Fibroblast of lung (primary cell): ENCODE results near the gene ITFG2. TPM values are rescaled to one million over a fixed set of nuclear protein-coding genes. Genes with fewer than 3 reads are reported as not detected.

Experiments
- DNase-seq, 2 donors: peaks; one replicate each; pipeline versions ENCODE4 v3.0.0 to v3.0.0-alpha.2; 2010; ENCODE audit warnings: low read depth in 2 of 2
- H2AFZ ChIP-seq: 2 replicates; pipeline ENCODE4 v1.5.1; 2012; ENCODE audit warnings: low read length, control low read depth, inconsistent platforms
- H3K27ac ChIP-seq: 2 replicates; pipeline ENCODE4 v1.5.1; 2011; ENCODE audit warnings: low read length, control low read depth; ENCODE audit not compliant: insufficient read depth
- H3K27me3 ChIP-seq: 2 replicates; pipeline ENCODE4 v1.5.1; 2011; ENCODE audit warnings: mild to moderate bottlenecking, low read length; ENCODE audit not compliant: control insufficient read depth, insufficient read depth
- H3K36me3 ChIP-seq: 2 replicates; pipeline ENCODE4 v1.5.1; 2011; ENCODE audit warnings: low read length; ENCODE audit not compliant: control insufficient read depth, insufficient read depth
- H3K4me1 ChIP-seq: 2 replicates; pipeline ENCODE4 v1.5.1; 2011; ENCODE audit warnings: low read length; ENCODE audit not compliant: control insufficient read depth, insufficient read depth; ENCODE audit errors: extremely low read depth
- H3K4me2 ChIP-seq: 2 replicates; pipeline ENCODE4 v1.5.1; 2011; ENCODE audit warnings: low read length, control low read depth; ENCODE audit not compliant: insufficient read depth; ENCODE audit errors: extremely low read depth
- H3K4me3 ChIP-seq, 4 experiments: fragments of 200-600 bp in 1 of 4; sonication (generic) in 1 of 4; replicated peaks in 1 of 4; 2 replicates each; pipeline ENCODE4 v1.5.1; 2011 to 2016; ENCODE audit warnings: low read length in 4 of 4, low read depth in 3 of 4, mild to moderate bottlenecking in 3 of 4, control low read depth in 2 of 4, inconsistent platforms in 1 of 4, mixed read lengths in 1 of 4; ENCODE audit not compliant: insufficient read depth in 1 of 4; ENCODE audit errors: control extremely low read depth in 1 of 4
- H3K79me2 ChIP-seq: 2 replicates; pipeline ENCODE4 v1.5.1; 2012; ENCODE audit warnings: mild to moderate bottlenecking, low read length, inconsistent platforms; ENCODE audit not compliant: control insufficient read depth, insufficient read depth
- H3K9ac ChIP-seq: 2 replicates; pipeline ENCODE4 v1.5.1; 2011; ENCODE audit warnings: mild to moderate bottlenecking, low read length, control low read depth; ENCODE audit not compliant: insufficient read depth
- H3K9me3 ChIP-seq: 2 replicates; pipeline ENCODE4 v1.5.1; 2012; ENCODE audit warnings: low read depth, low read length; ENCODE audit not compliant: control insufficient read depth, insufficient read depth
- H4K20me1 ChIP-seq: 2 replicates; pipeline ENCODE4 v1.5.1; 2011; ENCODE audit warnings: low read length; ENCODE audit not compliant: control insufficient read depth, insufficient read depth; ENCODE audit errors: extremely low read depth
- CTCF ChIP-seq, 2 donors: IDR thresholded peaks in 1 of 2; conservative IDR thresholded peaks in 1 of 2; 1 replicate in 1 of 2; 2 replicates in 1 of 2; pipeline ENCODE4 v1.5.1; 2011 to 2012; ENCODE audit warnings: low read length in 2 of 2, control low read depth in 1 of 2, inconsistent platforms in 1 of 2, low read depth in 1 of 2, mild to moderate bottlenecking in 1 of 2
- EZH2 ChIP-seq: IDR thresholded peaks from 2 replicates; pipeline ENCODE4 v1.5.1; 2012; ENCODE audit warnings: low read length, control low read depth, mild to moderate bottlenecking; ENCODE audit errors: missing control alignments
- polyA plus RNA-seq, 2 donors: library from polyadenylated mRNA; depleted of rRNA in 1 of 2; stranded (reverse) in 1 of 2; unstranded in 1 of 2; fragments of >200 nt; gene quantifications; 2 replicates each; pipeline ENCODE4 v1.2.1, GENCODE V29; 2011 to 2012; ENCODE audit warnings: missing spikeins in 1 of 2
- total RNA-seq: library from RNA; depleted of rRNA; stranded (reverse); fragments of >200 nt; gene quantifications from 2 replicates; pipeline ENCODE4 v1.2.1, GENCODE V29; 2014

Gene ITFG2
- total and polyA plus RNA-seq, 2 donors (not counting 1 experiment from before 2014, with no cell fraction given) = 13.5 to 18.2 TPM

- H3K4me3 ChIP-seq = no peak overlapping the region
- H3K9ac ChIP-seq = no peak overlapping the region
- peaks cover 15% of the 10 kb centered on the region for H3K4me1 ChIP-seq
- peak overlapping the region; percentile 1 for H3K27ac ChIP-seq
- no peaks in the 10 kb centered on the region for H3K79me2 ChIP-seq
- peak in 1 of 2 donors; percentile 67 for DNase-seq
- no peaks in the 10 kb centered on the region for H3K27me3 ChIP-seq
- TF ChIP-seq CTCF (conservative IDR thresholded peaks at IDR 0.05 in 1 of 2, IDR thresholded peaks at IDR 0.05 in 1 of 2; ENCODE audit: low read depth in 1 of 2, low read length in 2 of 2) = no peak
- TF ChIP-seq EZH2 = no peak
- H3K4me2 ChIP-seq = no peak overlapping the region
- peak overlapping the region; percentile 88 for H2AFZ ChIP-seq
- H3K9me3 ChIP-seq = no peaks in the 10 kb centered on the region
- no peaks in the 10 kb centered on the region for H4K20me1 ChIP-seq
- no peaks in the 10 kb centered on the region for H3K36me3 ChIP-seq
These were observed 32.3 kb downstream of the ITFG2 start for GRCh38 chr12:2844786-2845185.

- no peak overlapping the region for H3K9ac ChIP-seq
- H3K4me2 ChIP-seq = no peak overlapping the region
- H3K36me3 ChIP-seq = no peaks in the 10 kb centered on the region
- H3K27me3 ChIP-seq = no peaks in the 10 kb centered on the region
- peak; percentile 46 to 79 for DNase-seq
- H3K9me3 ChIP-seq = no peaks in the 10 kb centered on the region
- peak overlapping the region; percentile 1 for H3K27ac ChIP-seq
- H2AFZ ChIP-seq = peak overlapping the region; percentile 88
- H3K79me2 ChIP-seq = no peaks in the 10 kb centered on the region
- TF ChIP-seq EZH2 = no peak
- no peak for TF ChIP-seq CTCF (conservative IDR thresholded peaks at IDR 0.05 in 1 of 2, IDR thresholded peaks at IDR 0.05 in 1 of 2; ENCODE audit: low read depth in 1 of 2, low read length in 2 of 2)
- H4K20me1 ChIP-seq = no peaks in the 10 kb centered on the region
- no peak overlapping the region for H3K4me3 ChIP-seq
- H3K4me1 ChIP-seq = peaks cover 18% of the 10 kb centered on the region
These were observed 32.8 kb downstream of the ITFG2 start for GRCh38 chr12:2845280-2845679.

GRCh38 chr12:2851931-2852330 lies 39.5 kb downstream of the ITFG2 start:
- no peak for TF ChIP-seq EZH2
- no peak for TF ChIP-seq CTCF (conservative IDR thresholded peaks at IDR 0.05 in 1 of 2, IDR thresholded peaks at IDR 0.05 in 1 of 2; ENCODE audit: low read depth in 1 of 2, low read length in 2 of 2)
- Histone ChIP-seq H3K27me3 (no peaks in the 10 kb centered on the region), H3K79me2 (no peaks in the 10 kb centered on the region), H3K9ac (no peak overlapping the region), H3K36me3 (no peaks in the 10 kb centered on the region), H3K4me1 (peaks cover 8% of the 10 kb centered on the region), H3K9me3 (no peaks in the 10 kb centered on the region), H3K4me3 (no peak overlapping the region), H3K4me2 (no peak overlapping the region), H4K20me1 (no peaks in the 10 kb centered on the region), H3K27ac (no peak overlapping the region), H2AFZ (no peak overlapping the region)
- DNase-seq = no peak
